PFSK-1 (cell line): ENCODE results near the gene ARHGAP42. TPM values are rescaled to one million over a fixed set of nuclear protein-coding genes. Genes with fewer than 3 reads are reported as not detected.
A peak's percentile ranks its signal among the peaks of the same experiment; 100 is the strongest.

Source experiments
- FOXP2 ChIP-seq: optimal IDR thresholded peaks from 2 replicates; pipeline ENCODE3; 2011; ENCODE audit warnings: borderline replicate concordance, control low read depth, inconsistent platforms; ENCODE audit not compliant: insufficient read depth; ENCODE audit errors: extremely low read length, extremely low read depth
- POLR2AphosphoS5 ChIP-seq: IDR thresholded peaks from 2 replicates; pipeline ENCODE4 v1.6.1; 2012; ENCODE audit warnings: low read depth, mild to moderate bottlenecking, control low read depth, low read length, moderate library complexity
- REST ChIP-seq, 2 experiments: IDR thresholded peaks; 2 replicates each; pipeline versions ENCODE4 v1.6.1 to v1.8.0; 2011 to 2012; ENCODE audit warnings: low read depth in 2 of 2, low read length in 2 of 2, control low read depth in 1 of 2, inconsistent platforms in 1 of 2, mild to moderate bottlenecking in 1 of 2, moderate library complexity in 1 of 2; ENCODE audit not compliant: insufficient read depth in 1 of 2
- SIN3A ChIP-seq: IDR thresholded peaks from 2 replicates; pipeline ENCODE4 v1.6.1; 2012; ENCODE audit warnings: mild to moderate bottlenecking, low read length, moderate library complexity, borderline replicate concordance; ENCODE audit not compliant: insufficient read depth
- TAF1 ChIP-seq: IDR thresholded peaks from 2 replicates; pipeline ENCODE4 v1.6.1; 2012; ENCODE audit warnings: low read length, control low read depth, borderline replicate concordance; ENCODE audit not compliant: insufficient read depth
- polyA plus RNA-seq: library from polyadenylated mRNA; unstranded; fragments of >200 nt; gene quantifications from one replicate; pipeline ENCODE4 v1.2.1, GENCODE V29; 2012; ENCODE audit warnings: low read depth, missing spikeins; ENCODE audit not compliant: insufficient read length

ARHGAP42 gene
- polyA plus RNA-seq, result 8.5 TPM

DNA sequence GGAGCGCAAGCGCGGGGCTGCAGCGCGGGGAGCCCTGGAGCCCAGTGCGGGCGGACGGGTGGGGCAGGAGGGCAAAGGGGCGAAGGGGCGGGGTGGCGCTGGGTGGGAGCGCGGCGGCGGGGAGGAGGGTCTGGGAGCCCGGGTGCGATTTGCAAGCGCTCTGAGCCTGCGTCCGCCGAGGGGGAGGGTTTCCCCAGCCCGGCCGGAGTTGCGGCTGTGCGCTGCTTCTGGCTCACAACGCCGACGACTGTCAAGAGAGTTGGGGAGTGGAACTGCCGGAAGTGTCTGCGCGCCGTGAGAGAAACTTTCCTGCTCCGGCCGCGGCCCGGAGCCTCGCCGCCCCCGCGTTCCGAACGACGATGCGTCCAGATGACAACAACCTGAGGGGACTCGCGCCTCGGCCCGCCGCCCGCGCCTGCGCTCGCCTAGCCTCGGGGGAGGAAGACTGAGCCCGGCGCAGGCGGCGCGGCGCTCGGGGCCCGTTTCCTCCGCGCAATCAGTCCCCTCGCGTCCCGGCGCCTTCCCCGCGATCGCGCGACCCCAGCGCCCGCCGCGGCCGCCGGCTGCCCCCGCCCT, at the start of gene ARHGAP42:
ARHGAP42 (plus strand) TSS at position 235 of the 576 bp plus-strand sequence. CDS start 391 bp downstream, outside the sequence.
- TF ChIP-seq FOXP2 (peak; percentile 80), REST (IDR thresholded peaks at IDR 0.05; ENCODE audit: insufficient read depth in 1 of 2, low read depth in 2 of 2, low read length in 2 of 2) (0 out of 4 replicates have a peak, but pooled peaks of 1 of the 2 experiments have one; percentile 11), SIN3A (0 out of 2 replicates have a peak, but pooled peaks have one; percentile 60), POLR2AphosphoS5 (peak; percentile 60), TAF1 (peak; percentile 68; the same call in 1 of the 2 replicates)

DNA sequence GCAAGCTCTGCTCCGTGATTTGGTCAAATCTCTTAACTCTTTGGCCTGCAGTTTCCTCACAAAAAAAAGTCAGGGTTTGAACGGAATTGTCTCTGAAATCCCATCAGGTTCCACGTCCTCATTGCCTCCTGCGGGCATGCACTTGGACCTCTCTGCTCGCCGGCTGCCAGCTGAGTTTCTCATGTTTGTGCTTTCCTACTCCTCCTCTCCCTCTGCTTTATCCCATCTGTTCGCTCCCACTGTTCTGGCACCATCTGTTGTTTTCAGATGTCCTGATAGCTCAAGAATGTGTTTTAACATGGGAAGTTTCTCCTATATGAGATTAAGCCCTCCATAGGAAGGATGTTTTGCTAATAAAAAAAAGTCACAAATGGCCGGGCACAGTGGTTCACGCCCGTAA, 49.4 kb upstream of the ARHGAP42 start:
- TF ChIP-seq POLR2AphosphoS5, result no peak
- TF ChIP-seq SIN3A, result no peak
- TF ChIP-seq FOXP2, result no peak
- TF ChIP-seq TAF1, result no peak
- no peak for TF ChIP-seq REST (IDR thresholded peaks at IDR 0.05; ENCODE audit: insufficient read depth in 1 of 2, low read depth in 2 of 2, low read length in 2 of 2)

DNA sequence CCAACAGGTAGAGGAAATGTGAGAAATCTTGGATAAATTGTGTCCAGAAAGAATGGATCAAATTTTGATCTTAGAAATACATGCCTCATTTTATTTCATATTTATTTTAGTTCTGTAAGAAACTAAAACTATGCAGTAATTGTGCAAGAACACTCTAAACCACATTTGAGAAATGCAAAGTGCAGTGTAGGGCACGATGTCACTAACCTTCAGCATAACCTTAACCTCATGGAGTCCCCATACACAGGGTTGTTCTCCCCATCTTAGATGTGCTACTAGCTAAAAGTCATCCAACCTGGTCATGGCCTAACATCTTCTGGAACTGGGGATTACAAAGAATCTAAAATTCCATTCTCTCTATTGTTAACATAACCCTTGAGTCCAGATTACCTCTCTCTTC, 48.4 kb upstream of the ARHGAP42 start:
- TF ChIP-seq FOXP2 (no peak), SIN3A (no peak), TAF1 (no peak), POLR2AphosphoS5 (no peak), REST (IDR thresholded peaks at IDR 0.05; ENCODE audit: insufficient read depth in 1 of 2, low read depth in 2 of 2, low read length in 2 of 2) (no peak)

DNA sequence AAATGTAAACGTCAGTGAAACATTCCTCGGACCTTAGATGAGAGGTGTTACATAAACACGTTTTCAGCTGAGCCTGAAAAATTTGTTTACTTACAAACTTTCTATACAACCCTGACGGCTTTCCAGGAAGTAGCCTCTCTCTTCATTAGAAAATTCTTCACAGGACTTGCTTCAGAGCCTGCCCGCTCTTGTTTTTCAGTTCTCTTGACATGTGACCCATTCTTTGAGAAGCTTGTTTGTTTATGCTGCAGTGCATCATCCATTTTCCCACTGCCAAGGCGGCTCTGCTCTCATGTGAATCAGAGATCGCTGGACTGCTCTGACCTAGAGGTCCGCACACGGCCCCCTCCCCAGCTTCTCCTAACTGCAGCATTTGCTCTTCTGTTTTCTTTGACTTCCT, 47.9 kb upstream of the ARHGAP42 start:
- no peak for TF ChIP-seq SIN3A
- TF ChIP-seq TAF1, result no peak
- no peak for TF ChIP-seq FOXP2
- TF ChIP-seq POLR2AphosphoS5, result no peak

GRCh38 chr11:100640071-100640470, 47.0 kb upstream of the ARHGAP42 start:
- TF ChIP-seq FOXP2 (no peak), REST (IDR thresholded peaks at IDR 0.05; ENCODE audit: insufficient read depth in 1 of 2, low read depth in 2 of 2, low read length in 2 of 2) (no peak), POLR2AphosphoS5 (no peak), SIN3A (no peak), TAF1 (no peak)
